ENCODE results near the gene CEP128.

The CEP128 gene

DNA sequence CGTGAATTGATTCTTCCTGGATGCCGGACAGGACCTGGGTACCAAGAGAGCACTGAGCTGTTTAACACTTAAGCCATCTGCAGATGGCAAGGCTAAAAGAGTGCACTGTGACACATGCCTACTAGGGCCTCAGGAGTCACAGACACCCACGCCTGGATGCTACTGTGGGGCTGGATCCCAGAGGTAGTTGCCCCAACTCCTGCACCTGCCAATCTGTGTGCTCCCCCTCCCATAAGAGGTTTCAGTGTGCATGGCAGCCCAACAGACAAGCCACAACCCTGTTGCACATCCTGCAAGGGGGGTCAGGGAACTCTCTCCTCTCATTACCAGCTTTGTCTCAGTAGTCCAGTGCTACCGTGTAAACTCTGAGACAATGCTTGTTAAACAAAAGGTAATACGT lies 169.0 kb downstream of the CEP128 start:
- no peak for TF ChIP-seq CTCF (IDR thresholded peaks at IDR 0.05; ENCODE audit: control insufficient read depth, insufficient read depth, low read depth, low read length, missing control alignments)
- no peak overlapping the region for H3K4me3 ChIP-seq (ENCODE audit: control insufficient read depth, low read depth, low read length)
- DNase-seq (ENCODE audit: low read depth), result no peak

DNA sequence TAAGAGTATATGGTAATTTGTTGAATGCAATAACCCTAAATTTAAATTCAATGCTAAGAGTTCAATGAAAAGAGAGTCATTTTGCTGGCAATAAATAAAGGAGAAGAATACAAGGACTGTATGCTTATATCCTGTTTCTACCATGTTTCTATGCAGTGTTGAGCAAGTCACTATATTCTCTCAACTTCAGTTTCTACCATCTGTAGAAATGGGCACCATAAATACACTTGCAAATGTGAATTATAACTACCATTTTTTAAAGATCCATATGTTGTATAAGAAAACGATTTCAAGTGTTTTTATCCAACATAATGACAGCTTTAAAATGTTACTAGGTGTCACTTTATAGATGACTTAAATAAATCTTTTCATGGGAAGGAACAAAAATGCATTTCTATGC lies 170.3 kb downstream of the CEP128 start:
- no peak for DNase-seq (ENCODE audit: low read depth)
- H3K4me3 ChIP-seq (ENCODE audit: control insufficient read depth, low read depth, low read length), result no peak overlapping the region
- TF ChIP-seq CTCF (IDR thresholded peaks at IDR 0.05; ENCODE audit: control insufficient read depth, insufficient read depth, low read depth, low read length, missing control alignments), result no peak

- DNase-seq (ENCODE audit: low read depth), result no peak
- no peak for TF ChIP-seq CTCF (IDR thresholded peaks at IDR 0.05; ENCODE audit: control insufficient read depth, insufficient read depth, low read depth, low read length, missing control alignments)
- no peak overlapping the region for H3K4me3 ChIP-seq (ENCODE audit: control insufficient read depth, low read depth, low read length)
Observed at GRCh38 chr14:80770114-80770908, 171.2 kb downstream of the CEP128 start.

DNA sequence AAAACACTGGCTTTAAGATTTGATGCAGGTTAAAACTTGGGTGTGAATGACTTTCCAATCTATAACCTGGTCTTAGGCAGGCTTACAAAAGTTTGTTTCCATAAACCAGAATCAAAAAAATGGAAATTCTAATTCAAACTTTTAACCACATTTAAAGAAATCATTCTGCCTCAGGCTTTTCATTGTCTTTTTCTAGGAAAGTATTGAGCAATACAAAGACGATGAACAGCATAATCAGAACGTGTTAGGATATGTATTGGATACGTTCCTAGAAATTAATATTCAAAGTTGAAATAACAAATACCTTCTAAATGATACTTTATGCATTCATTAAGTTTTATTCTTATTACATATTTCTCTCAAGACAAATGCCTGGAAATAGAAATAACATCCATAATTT lies 172.9 kb downstream of the CEP128 start:
- H3K4me3 ChIP-seq (ENCODE audit: control insufficient read depth, low read depth, low read length), result no peak overlapping the region
- DNase-seq (ENCODE audit: low read depth), result no peak
- no peak for TF ChIP-seq CTCF (IDR thresholded peaks at IDR 0.05; ENCODE audit: control insufficient read depth, insufficient read depth, low read depth, low read length, missing control alignments)

DNA sequence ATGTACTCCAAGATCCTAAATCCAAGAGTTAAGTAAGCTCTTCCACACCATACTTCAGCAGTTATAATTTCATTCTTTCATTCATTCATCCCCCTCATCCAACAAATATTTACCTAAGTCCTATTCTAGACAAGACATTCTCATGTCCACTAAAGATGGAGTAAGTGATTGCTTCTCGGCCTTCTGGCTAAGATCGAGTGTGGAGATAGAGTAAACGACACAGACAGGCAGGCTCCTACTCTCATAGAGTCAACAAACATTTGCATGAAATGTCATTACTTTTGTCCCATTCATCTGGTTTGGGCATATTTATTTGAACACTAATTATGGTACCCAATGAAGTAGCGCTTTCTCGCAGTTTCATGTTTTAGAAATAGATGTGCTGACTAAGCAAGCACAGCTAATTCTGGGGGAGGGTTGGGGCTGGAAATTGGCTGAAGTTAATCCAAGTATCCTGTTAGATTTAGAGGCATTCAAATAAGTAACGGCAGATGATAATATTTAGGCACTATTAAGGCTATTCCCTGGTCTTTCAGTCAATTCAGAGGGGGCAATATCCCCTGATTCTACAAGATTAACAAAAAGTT lies 176.5 kb downstream of the CEP128 start:
- DNase-seq (ENCODE audit: low read depth), result no peak
- TF ChIP-seq CTCF (IDR thresholded peaks at IDR 0.05; ENCODE audit: control insufficient read depth, insufficient read depth, low read depth, low read length, missing control alignments), result no peak
- no peak overlapping the region for H3K4me3 ChIP-seq (ENCODE audit: control insufficient read depth, low read depth, low read length)

- H3K4me3 ChIP-seq (ENCODE audit: control insufficient read depth, low read depth, low read length), result no peak overlapping the region
- no peak for TF ChIP-seq CTCF (IDR thresholded peaks at IDR 0.05; ENCODE audit: control insufficient read depth, insufficient read depth, low read depth, low read length, missing control alignments)
- DNase-seq (ENCODE audit: low read depth), result no peak
Observed at GRCh38 chr14:80764496-80764895, 177.0 kb downstream of the CEP128 start.
